ENCODE measurements around the gene FAM13A. TPM values are rescaled to one million over a fixed set of nuclear protein-coding genes. Genes with fewer than 3 reads are reported as not detected.

The FAM13A gene
- total and polyA plus RNA-seq, 2 of the 4 experiments (the other 2 are of a cell fraction) = 13.1 to 22.0 TPM

DNA sequence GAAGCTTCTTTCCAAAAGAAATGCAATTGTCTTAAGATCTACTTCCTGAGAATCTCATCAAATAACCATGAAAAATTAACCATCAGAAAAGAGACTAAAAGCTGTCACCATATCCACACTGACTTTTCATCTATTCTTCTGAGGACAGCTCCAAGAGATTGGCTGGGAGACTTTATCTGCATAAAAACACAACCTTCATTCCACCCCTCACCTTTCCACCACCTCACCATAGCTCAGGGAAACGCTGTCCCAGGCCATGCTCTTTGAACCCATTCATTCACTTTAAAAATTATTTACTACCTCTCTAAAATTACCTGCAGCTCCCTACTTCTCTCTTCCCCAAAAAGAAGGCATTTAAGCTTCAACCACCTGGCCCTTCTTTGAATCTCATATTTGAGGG lies 2.4 kb downstream of the FAM13A start:
- dilution Hi-C loops (cut with HindIII; ENCODE audit: low sequenced_read_pairs, unreplicated experiment) (no loop called here), in situ Hi-C loops (cut with MboI; ENCODE audit: low sequenced_read_pairs) (no loop called here), intact Hi-C loops (cut with micrococcal nuclease) (no loop called here)
- Histone ChIP-seq H3K9ac (ENCODE audit: low read depth, low read length) (no peak overlapping the region; the same call in 1 of the 2 replicates), H4K8ac (ENCODE audit: low read depth in 2 of 2, low read length in 2 of 2) (no peak overlapping the region), H3K9me3 (ENCODE audit: control insufficient read depth, insufficient read depth, low read length) (peaks cover 3% of the 10 kb centered on the region; the same call in 1 of the 2 replicates), H4K91ac (ENCODE audit: insufficient read depth, low read depth, low read length) (no peak overlapping the region), H3K9me1 (ENCODE audit: insufficient read depth, low read length) (peaks cover 4% of the 10 kb centered on the region), H2AK9ac (replicated peaks; ENCODE audit: low read depth, low read length, poor library complexity) (no peak overlapping the region), H3K27me3 (ENCODE audit: control insufficient read depth, insufficient read depth, low read length) (no peaks in the 10 kb centered on the region), H2AFZ (replicated peaks; ENCODE audit: low read length, poor library complexity) (no peak overlapping the region), H3K4ac (ENCODE audit: low read depth, low read length) (no peak overlapping the region; the same call in 1 of the 2 replicates), H2BK5ac (ENCODE audit: low read depth, low read length, poor library complexity, severe bottlenecking) (no peak overlapping the region), H3K36me3 (ENCODE audit: control insufficient read depth, insufficient read depth, low read length) (no peaks in the 10 kb centered on the region), H3K14ac (replicated peaks; ENCODE audit: low read depth, low read length) (no peak overlapping the region), H2BK15ac (ENCODE audit: low read depth, low read length) (no peak overlapping the region), H3K4me3 (ENCODE audit: insufficient read depth, low read depth, low read length) (no peak overlapping the region), H3K4me2 (ENCODE audit: low read depth, low read length) (peak overlapping the region; percentile 79), H2AK5ac (ENCODE audit: low read depth, low read length) (no peak overlapping the region), H2BK120ac (ENCODE audit: low read depth, low read length) (no peak overlapping the region), H4K5ac (ENCODE audit: low read depth, low read length) (peak overlapping the region; percentile 63), H3K23ac (ENCODE audit: low read depth, low read length) (no peak overlapping the region), H2BK20ac (ENCODE audit: low read depth, low read length) (no peak overlapping the region), H3K27ac (ENCODE audit: insufficient read depth, low read length) (no peak overlapping the region), H3K18ac (ENCODE audit: low read depth, low read length) (no peak overlapping the region), H3K56ac (ENCODE audit: extremely low read depth, insufficient read depth, low read length) (no peak overlapping the region), H4K20me1 (ENCODE audit: insufficient read depth, low read length) (no peaks in the 10 kb centered on the region), H3K4me1 (ENCODE audit: control insufficient read depth, insufficient read depth, low read length) (peaks cover 3% of the 10 kb centered on the region), H3K79me1 (ENCODE audit: low read depth in 1 of 2, low read length in 2 of 2) (peaks cover 26 to 29% of the 10 kb centered on the region in 2 experiments)
- CTCF ChIA-PET = interaction anchor here (0.6 to 1.6 kb wide), 3 partner anchors 9 to 33 kb away, joined by 3 to 6 read pairs (median 3); no protein-coding TSS in a partner anchor
- 14% methylated on average over 1 of the region's 1 CpG; no CpG with 5 or more reads in 1 of the 2 experiments for WGBS, 2 experiments (ENCODE audit: extremely low coverage in 2 of 2, insufficient read length in 1 of 2)
- TF ChIP-seq, protein P1, sequence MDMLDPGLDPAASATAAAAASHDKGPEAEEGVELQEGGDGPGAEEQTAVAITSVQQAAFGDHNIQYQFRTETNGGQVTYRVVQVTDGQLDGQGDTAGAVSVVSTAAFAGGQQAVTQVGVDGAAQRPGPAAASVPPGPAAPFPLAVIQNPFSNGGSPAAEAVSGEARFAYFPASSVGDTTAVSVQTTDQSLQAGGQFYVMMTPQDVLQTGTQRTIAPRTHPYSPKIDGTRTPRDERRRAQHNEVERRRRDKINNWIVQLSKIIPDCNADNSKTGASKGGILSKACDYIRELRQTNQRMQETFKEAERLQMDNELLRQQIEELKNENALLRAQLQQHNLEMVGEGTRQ (IDR thresholded peaks at IDR 0.05; ENCODE audit: low read depth, low read length) = no peak
- no peak for TF ChIP-seq BHLHE40 (IDR thresholded peaks at IDR 0.05; ENCODE audit: low read depth, low read length)
- TF ChIP-seq, protein P2, sequence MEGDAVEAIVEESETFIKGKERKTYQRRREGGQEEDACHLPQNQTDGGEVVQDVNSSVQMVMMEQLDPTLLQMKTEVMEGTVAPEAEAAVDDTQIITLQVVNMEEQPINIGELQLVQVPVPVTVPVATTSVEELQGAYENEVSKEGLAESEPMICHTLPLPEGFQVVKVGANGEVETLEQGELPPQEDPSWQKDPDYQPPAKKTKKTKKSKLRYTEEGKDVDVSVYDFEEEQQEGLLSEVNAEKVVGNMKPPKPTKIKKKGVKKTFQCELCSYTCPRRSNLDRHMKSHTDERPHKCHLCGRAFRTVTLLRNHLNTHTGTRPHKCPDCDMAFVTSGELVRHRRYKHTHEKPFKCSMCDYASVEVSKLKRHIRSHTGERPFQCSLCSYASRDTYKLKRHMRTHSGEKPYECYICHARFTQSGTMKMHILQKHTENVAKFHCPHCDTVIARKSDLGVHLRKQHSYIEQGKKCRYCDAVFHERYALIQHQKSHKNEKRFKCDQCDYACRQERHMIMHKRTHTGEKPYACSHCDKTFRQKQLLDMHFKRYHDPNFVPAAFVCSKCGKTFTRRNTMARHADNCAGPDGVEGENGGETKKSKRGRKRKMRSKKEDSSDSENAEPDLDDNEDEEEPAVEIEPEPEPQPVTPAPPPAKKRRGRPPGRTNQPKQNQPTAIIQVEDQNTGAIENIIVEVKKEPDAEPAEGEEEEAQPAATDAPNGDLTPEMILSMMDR (conservative IDR thresholded peaks at IDR 0.05; ENCODE audit: low read depth, low read length) = no peak
- ATAC-seq (ENCODE audit: low read depth) (no peak), DNase-seq (no peak)
- BruUV-seq (replicated peaks) = no TSS peak
- POLR2A ChIA-PET (ENCODE audit: unreplicated experiment) = interaction anchor here (0.6 kb wide), 1 partner anchor 858 kb away, joined by 4 read pairs; no protein-coding TSS in a partner anchor

Data from IMR-90 (cell line).